Neural progenitor cell (in vitro differentiated cells): ENCODE results near the gene PLXNA4.

Experiments
- EZH2 ChIP-seq: fragments of 200-600 bp; sonication (generic); IDR thresholded peaks from 2 replicates; pipeline ENCODE4 v1.6.1; 2017; ENCODE audit warnings: antibody characterized with exemption, mild to moderate bottlenecking, moderate library complexity
- TF ChIP-seq, protein P1 (sequence below): fragments of 200-600 bp; sonication (generic); IDR thresholded peaks from 2 replicates; pipeline ENCODE4 v1.5.1; 2017; ENCODE audit warnings: antibody characterized with exemption, mild to moderate bottlenecking

- TF ChIP-seq, protein P1, sequence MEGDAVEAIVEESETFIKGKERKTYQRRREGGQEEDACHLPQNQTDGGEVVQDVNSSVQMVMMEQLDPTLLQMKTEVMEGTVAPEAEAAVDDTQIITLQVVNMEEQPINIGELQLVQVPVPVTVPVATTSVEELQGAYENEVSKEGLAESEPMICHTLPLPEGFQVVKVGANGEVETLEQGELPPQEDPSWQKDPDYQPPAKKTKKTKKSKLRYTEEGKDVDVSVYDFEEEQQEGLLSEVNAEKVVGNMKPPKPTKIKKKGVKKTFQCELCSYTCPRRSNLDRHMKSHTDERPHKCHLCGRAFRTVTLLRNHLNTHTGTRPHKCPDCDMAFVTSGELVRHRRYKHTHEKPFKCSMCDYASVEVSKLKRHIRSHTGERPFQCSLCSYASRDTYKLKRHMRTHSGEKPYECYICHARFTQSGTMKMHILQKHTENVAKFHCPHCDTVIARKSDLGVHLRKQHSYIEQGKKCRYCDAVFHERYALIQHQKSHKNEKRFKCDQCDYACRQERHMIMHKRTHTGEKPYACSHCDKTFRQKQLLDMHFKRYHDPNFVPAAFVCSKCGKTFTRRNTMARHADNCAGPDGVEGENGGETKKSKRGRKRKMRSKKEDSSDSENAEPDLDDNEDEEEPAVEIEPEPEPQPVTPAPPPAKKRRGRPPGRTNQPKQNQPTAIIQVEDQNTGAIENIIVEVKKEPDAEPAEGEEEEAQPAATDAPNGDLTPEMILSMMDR = no peak
- TF ChIP-seq EZH2 = no peak
Observed at GRCh38 chr7:132292803-132293202, 283.5 kb downstream of the PLXNA4 start.
